ENCODE data around the gene ERN1.

DNA sequence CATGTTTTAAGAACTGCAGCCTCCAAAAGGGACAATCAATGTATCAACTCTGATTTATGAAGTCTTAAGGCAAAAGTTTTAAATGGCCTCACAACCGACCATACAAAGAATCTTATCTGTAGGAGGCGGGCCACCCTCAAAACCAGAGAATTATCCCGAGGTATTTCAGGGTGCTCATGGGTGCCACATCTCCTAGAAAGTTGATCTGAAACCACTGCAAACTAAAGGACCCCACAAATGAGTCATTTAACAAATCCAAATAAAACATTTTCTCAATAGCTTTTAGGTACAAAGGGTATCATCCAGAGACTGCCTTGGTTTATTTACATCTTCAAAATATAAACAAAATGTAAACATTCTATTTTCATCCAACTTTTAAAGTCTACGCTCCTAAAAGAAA, 6.8 kb downstream of the ERN1 start:
- TF ChIP-seq, protein P1, sequence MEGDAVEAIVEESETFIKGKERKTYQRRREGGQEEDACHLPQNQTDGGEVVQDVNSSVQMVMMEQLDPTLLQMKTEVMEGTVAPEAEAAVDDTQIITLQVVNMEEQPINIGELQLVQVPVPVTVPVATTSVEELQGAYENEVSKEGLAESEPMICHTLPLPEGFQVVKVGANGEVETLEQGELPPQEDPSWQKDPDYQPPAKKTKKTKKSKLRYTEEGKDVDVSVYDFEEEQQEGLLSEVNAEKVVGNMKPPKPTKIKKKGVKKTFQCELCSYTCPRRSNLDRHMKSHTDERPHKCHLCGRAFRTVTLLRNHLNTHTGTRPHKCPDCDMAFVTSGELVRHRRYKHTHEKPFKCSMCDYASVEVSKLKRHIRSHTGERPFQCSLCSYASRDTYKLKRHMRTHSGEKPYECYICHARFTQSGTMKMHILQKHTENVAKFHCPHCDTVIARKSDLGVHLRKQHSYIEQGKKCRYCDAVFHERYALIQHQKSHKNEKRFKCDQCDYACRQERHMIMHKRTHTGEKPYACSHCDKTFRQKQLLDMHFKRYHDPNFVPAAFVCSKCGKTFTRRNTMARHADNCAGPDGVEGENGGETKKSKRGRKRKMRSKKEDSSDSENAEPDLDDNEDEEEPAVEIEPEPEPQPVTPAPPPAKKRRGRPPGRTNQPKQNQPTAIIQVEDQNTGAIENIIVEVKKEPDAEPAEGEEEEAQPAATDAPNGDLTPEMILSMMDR (IDR thresholded peaks at IDR 0.05; ENCODE audit: extremely low read depth in 1 of 2, insufficient read depth in 1 of 2, low read depth in 1 of 2, low read length in 2 of 2) = no peak
- no peak for TF ChIP-seq POLR2A (IDR thresholded peaks at IDR 0.05; ENCODE audit: low read depth, low read length)
- no peak for TF ChIP-seq MYC (IDR thresholded peaks at IDR 0.05; ENCODE audit: low read depth, low read length)
